AG04449 (cell line): Measurements from ENCODE around the gene PES1.

Experiments used
- CTCF ChIA-PET: fragments of 350-600 bp; formaldehyde crosslinking; extraction: SDS; loops from one replicate; lab custom pipeline; 2021; ENCODE audit warnings: antibody characterized with exemption; lab: Yijun Ruan, JAX
- POLR2A ChIA-PET: fragments of 400-600, 350-600 bp; formaldehyde crosslinking; extraction: SDS; loops from one replicate; lab custom pipeline; 2020; ENCODE audit warnings: antibody characterized with exemption, inconsistent platforms; lab: Yijun Ruan, JAX
- DNase-seq: peaks from one replicate; pipeline ENCODE4 v3.0.0-alpha.2; 2010; ENCODE audit warnings: low read depth, low spot score
- H3K4me3 ChIP-seq: 2 replicates; pipeline ENCODE4 v1.5.1; 2011; ENCODE audit warnings: low read depth, mild to moderate bottlenecking, control low read depth, low read length
- TF ChIP-seq, protein P1 (sequence below): IDR thresholded peaks from one replicate; pipeline ENCODE4 v1.5.1; 2011; ENCODE audit warnings: mild to moderate bottlenecking, moderate library complexity, low read length, control low read depth, inconsistent platforms; ENCODE audit not compliant: insufficient read depth; ENCODE audit errors: missing control alignments

The PES1 gene

DNA sequence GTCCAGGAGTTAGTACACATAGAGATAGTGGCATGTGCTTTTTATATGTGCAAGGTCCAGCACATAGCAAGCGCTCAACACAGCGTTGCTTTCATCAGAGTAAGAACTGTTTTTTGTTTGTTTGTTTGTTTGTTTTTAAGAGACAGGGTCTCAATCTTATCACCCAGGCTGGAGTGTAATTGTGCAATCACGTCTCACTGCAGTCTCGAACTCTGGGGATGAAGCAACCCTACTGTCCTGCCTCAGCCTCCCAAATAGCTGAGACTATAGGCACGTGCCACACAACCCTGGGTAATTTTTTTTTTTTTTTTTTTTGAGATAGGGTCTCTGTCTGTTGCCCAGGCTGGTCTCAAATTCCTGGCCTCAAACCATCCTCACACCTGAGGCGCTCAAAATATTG is 26.1 kb upstream of the PES1 start:
- CTCF ChIA-PET: interaction anchor here (2.5 to 3.7 kb wide), 3 partner anchors 16 to 137 kb away, joined by 9 to 24 read pairs (median 19); partner anchors contain the start of gene SLC35E4
- POLR2A ChIA-PET: no interaction called here
- DNase-seq: no peak
- H3K4me3 ChIP-seq: no peak overlapping the region
- TF ChIP-seq, protein P1, sequence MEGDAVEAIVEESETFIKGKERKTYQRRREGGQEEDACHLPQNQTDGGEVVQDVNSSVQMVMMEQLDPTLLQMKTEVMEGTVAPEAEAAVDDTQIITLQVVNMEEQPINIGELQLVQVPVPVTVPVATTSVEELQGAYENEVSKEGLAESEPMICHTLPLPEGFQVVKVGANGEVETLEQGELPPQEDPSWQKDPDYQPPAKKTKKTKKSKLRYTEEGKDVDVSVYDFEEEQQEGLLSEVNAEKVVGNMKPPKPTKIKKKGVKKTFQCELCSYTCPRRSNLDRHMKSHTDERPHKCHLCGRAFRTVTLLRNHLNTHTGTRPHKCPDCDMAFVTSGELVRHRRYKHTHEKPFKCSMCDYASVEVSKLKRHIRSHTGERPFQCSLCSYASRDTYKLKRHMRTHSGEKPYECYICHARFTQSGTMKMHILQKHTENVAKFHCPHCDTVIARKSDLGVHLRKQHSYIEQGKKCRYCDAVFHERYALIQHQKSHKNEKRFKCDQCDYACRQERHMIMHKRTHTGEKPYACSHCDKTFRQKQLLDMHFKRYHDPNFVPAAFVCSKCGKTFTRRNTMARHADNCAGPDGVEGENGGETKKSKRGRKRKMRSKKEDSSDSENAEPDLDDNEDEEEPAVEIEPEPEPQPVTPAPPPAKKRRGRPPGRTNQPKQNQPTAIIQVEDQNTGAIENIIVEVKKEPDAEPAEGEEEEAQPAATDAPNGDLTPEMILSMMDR: no peak

DNA sequence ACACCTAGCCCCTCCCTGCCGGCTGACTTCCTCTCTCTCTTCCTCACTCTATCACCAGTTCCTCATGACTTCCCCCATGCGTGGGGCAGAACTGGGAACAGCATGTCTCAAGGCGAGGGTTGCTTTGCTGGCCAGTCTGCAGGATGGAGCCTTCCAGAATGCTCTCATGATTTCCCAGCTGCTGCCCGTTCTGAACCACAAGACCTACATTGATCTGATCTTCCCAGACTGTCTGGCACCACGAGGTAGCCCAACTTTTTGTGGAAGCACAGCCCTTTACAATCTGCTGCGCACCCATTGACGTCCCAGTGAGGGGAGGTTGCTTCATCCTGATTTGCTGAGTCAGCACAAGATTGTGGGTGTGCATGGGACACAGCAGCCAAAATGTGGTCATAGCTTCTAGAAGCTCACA is 23.8 kb upstream of the PES1 start:
- ChIA-PET POLR2A (no interaction called here), CTCF (interaction anchor here (3.7 kb wide), 1 partner anchor 19 kb away, joined by 19 read pairs; the partner anchor contains the start of gene SLC35E4)
- H3K4me3 ChIP-seq: no peak overlapping the region
- no peak for DNase-seq
- TF ChIP-seq, protein P1: no peak

DNA sequence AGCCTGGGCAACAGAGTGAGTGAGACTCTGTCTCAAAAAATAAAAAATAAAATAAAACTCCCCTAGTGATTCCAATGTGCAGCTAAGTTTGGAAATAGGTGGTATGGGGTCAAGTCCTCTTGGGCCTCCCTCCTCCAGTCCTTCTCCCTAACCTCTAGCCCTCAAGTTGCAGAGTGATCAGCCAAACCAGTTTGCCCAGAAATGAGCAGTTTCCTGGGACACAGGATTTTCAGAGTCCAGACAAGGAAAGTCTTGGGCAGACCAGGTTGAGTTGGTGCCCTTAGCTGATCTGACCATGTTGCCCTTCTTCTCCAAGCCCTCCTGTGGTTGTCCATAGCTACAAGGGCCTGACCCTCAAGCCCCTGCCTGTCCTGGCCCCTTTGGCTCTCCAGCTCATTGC is 23.2 kb upstream of the PES1 start:
- CTCF ChIA-PET: interaction anchor here (3.7 kb wide), 1 partner anchor 19 kb away, joined by 19 read pairs; the partner anchor contains the start of gene SLC35E4

DNA sequence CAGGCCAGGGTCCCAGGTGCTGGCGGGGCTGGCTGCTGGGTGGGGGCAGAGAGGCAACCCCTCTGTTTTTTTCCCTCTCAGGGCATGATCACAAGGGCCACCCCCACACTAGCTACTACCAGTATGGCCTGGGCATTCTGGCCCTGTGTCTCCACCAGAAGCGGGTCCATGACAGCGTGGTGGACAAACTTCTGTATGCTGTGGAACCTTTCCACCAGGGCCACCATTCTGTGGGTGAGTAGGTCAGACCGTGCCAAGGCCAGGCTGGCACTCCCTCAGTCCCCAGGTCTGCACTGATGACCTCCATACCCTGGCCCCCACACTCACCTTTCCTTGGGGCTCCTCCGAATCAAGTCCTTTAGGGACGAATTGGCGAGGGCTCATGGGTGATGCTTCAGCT is 22.6 kb upstream of the PES1 start:
- POLR2A ChIA-PET: no interaction called here
- DNase-seq: no peak

More for the DNA sequence above, 23.2 kb upstream of the PES1 start:
- TF ChIP-seq, protein P1: no peak
- DNase-seq: no peak
- POLR2A ChIA-PET: no interaction called here
- H3K4me3 ChIP-seq: no peak overlapping the region

DNA sequence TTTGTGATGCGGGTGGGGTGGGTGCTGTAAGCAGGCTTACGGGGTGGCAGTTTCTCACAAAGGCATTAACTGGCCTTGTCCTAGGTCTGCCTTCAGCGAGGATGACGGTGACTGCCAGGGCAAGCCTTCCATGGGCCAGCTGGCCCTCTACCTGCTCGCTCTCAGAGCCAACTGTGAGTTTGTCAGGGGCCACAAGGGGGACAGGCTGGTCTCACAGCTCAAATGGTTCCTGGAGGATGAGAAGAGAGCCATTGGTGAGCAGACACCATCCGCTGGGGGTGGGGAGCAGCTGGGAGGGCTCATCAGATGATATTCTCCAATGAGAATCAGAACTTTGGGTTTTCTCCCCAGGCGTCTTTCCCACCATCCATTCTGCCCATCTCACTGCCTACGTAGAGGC is 21.1 kb upstream of the PES1 start:
- ChIA-PET CTCF (interaction anchor here (0.7 to 1.6 kb wide), 5 partner anchors 11 to 142 kb away, joined by 3 to 5 read pairs (median 3); no protein-coding TSS in a partner anchor), POLR2A (no interaction called here)
- DNase-seq: no peak
- no peak overlapping the region for H3K4me3 ChIP-seq
- TF ChIP-seq, protein P1: no peak

More for the DNA sequence above, 22.6 kb upstream of the PES1 start:
- H3K4me3 ChIP-seq: no peak overlapping the region
- CTCF ChIA-PET: interaction anchor here (3.7 kb wide), 1 partner anchor 20 kb away, joined by 19 read pairs; the partner anchor contains the start of gene SLC35E4
- TF ChIP-seq, protein P1: no peak

DNA sequence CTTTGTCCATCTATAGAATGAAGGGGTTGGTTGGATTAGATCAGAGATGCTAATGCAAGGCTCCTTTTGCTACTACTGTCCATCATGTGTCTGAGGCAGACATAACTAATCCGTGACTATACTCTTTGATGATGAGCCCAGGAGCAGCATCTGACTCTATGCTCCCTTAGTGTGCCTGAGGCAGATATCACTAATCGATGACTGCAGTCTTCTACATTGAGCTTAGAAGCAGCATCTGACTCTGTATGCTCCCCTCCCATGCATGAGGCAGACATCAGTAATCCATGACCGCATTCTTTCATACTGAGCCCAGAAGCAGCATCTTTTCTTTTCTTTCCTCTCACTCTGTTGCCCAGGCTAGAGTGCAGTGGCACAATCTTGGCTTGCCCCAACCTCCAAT is 19.5 kb upstream of the PES1 start:
- no peak overlapping the region for H3K4me3 ChIP-seq
- ChIA-PET POLR2A (no interaction called here), CTCF (no interaction called here)
- DNase-seq: no peak
- TF ChIP-seq, protein P1: no peak
